GM19193 (cell line): Measurements from ENCODE around the gene KCND3.

Experiments
- POLR2A ChIP-seq: IDR thresholded peaks from 4 replicates; pipeline ENCODE4 v1.6.1; 2011; ENCODE audit not compliant: insufficient read depth, insufficient read length; ENCODE audit errors: extremely low read depth

KCND3 gene

DNA sequence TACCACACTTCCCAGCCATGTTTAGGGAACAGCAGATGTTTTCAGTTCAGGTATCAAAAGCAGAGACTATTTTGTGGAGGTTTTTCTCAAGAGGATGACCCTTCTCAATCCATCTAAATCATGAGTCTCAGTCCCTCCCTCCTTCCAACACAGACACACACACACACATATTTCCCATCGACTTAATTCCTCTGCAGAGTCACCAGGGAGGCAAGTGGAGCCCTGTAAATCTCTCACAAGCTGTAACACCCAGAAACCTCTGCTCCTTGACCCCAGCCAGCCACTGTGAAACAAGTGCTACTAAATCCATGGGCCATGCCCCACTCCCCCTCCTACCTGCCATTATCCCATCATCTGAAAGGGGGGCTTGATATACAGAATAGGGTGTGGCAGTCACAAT is 10.6 kb upstream of the KCND3 start:
- TF ChIP-seq POLR2A, result no peak

DNA sequence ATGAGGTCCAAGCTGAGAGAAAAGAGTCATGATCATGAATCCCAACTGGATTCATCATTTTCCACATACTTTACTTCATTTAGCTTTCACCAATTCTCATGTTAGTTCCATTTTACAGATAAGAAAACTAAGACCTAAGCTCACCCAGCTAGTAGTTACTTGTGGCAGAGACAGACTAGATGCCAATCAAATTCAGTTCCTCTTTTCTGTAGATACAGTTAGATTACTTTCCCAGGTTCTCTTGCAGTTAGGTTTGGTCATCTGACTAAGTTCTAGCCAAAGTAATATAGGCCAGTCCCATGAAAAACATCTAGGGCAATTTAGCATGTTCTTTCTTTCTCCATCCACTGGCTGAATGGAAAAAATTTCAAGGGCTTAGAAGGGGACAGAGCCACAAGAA is 8.9 kb upstream of the KCND3 start:
- no peak for TF ChIP-seq POLR2A

DNA sequence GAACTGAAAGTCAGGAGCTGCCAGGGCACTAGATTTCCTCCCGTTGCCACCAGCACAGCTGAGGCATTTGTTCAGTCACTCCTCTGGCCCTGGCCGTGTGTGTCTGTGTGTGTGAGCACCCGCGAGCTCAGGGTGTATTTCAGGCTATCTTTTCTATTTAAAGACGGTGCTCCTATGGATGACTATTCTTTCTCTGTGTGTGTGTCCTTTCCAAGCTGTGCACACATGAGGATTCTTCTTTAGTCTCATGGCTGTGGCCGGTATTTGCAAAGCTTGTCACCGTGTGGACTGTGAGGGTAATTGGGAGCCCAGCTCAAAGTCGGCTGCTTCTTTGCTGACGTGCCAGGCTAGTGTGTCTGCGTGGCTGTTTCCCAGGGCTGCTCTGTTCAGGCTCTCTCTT is 3.0 kb upstream of the KCND3 start:
- no peak for TF ChIP-seq POLR2A

GRCh38 chr1:111990878-111991718 is 1.6 kb upstream of the KCND3 start:
- TF ChIP-seq POLR2A, result no peak

DNA sequence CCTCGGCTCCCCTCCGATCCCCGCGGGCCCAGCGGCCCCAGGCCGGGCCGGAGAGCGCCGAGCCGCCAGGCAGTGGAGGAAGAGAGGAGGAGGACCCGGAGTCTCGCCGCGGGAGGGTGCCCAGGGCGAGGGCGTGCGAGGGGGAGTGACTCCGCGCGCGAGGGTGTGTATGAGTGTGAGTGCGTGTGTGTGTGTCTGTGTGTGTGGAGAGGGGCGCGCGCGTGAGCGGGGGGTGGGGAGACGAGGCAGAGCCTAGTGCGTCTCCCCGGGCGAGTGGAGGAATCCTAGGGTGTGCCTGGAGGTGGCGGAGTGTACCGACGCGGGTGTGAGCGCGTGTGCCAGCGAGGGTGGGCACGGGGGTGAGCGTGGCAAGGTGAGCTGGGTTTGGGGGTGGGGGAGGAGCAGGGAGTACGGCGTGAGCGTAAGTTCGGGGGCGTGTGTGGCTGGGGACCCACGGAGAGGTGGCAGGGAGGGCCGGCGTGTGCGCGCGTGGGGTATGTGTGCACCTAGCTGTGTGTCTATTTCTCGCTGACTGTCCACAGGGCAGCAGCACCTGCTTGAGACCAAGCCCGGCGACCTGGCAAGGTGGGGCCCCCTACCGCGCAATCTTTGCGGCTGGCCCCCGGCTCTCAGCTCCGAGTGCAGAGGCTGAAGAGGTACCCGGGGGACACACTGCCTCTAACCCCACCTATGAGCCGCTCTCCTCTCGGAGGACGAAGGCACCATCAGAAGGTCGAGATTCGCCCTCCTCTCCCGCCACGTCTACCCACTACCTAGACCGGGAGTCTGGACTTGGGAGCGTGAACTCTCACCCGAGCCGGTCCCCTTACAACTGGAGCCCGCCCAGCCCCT is 784 bp upstream of the KCND3 start:
- no peak for TF ChIP-seq POLR2A

- no peak for TF ChIP-seq POLR2A
Observed at GRCh38 chr1:111988743-111989453, 570 bp downstream of the KCND3 start.

DNA sequence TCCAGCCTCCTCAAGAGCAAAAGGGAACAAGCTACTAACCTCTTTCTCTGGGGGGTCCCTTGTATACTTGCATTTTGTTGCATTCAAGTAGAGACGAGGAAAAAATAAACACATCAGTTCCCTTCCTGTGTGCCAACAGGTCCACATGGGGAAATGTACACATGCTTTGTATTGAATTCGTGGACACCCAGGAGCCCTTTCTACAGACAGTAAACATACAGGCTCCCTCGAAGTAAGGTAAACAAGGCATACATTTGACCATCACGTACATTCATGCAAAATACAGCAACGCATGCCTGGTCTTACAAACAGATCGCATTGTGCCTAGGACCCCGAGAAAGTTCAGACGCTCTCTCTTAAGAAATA is 1.1 kb downstream of the KCND3 start:
- no peak for TF ChIP-seq POLR2A

GRCh38 chr1:111987502-111987901 is 2.0 kb downstream of the KCND3 start:
- no peak for TF ChIP-seq POLR2A

DNA sequence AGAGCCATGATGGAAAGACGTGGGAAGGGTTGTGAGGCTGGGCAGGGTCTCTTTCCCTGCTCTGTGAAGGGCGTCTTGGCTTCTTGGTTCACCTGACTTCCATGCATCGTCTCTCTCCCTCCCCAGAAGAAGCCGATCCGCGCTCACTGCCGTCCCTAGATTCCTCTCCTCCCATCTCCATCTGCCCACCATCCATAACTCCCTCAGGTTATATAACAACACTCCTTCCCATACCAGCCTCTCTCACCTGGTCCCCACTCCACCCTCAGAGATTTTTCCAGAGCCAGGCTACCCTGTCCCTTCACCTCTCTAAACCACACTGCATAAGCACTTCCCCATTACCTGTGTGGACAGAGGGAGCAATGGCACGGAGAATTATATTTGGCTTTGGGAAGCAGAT is 6.0 kb downstream of the KCND3 start:
- no peak for TF ChIP-seq POLR2A

DNA sequence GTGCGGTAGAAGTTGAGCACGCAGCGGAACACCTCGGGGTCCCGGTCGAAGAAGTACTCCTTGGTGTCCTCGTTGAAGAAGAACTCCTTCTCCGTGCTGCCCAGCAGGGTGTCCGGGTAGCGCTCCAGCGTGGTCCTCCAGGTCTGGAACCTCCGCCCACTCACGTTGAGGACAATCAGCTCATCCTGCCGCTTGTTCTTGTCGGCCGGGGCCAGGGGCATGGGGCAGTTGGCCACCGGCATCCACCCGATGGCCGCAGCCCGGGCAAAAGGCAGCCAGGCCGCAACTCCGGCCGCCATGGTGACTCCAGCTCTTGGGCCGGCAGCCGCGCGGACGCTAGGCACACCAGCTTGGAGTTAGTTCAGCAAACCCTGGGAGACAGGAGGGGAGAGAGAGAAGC is 7.0 kb downstream of the KCND3 start:
- no peak for TF ChIP-seq POLR2A

DNA sequence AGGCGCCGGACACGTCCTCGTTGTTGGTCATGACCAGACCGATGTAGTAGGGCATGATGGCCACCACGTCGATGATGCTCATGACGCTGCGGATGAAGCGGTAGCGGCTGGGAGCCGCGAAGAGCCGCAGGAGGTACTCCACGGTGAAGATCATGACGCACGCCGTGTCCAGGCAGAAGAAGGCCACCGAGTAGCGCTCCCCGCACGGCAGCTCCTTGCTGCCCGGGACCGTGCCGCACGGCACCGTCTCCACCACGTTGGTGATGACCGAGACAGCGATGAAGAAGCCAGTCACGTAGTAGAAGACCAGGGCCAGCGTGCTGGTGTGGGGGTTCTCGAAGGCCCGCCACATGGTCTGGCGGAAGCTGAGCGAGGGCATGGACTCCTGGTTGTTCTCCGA is 7.6 kb downstream of the KCND3 start:
- no peak for TF ChIP-seq POLR2A

GRCh38 chr1:111981090-111981489 is 8.4 kb downstream of the KCND3 start:
- TF ChIP-seq POLR2A, result no peak

GRCh38 chr1:111980686-111981085 is 8.8 kb downstream of the KCND3 start:
- TF ChIP-seq POLR2A, result no peak

DNA sequence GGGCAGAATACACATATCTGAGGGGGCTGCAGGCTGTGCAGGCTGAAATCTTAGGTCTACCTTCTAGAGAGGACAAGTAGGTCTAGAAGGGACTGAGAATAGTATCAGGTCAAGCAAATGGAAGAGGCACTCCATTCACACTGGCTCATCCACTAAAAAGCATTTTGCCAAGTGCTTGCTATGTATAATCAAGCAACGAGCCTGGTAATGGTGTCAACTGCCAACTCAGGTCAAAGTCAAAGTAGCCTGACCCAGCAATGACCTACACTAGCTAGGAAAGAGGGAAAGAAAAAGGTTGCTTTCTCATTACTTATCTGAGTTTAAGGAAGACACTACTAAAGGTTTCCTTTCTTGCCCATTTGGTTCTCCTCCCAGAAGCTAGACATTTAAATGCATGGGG is 10.8 kb downstream of the KCND3 start:
- no peak for TF ChIP-seq POLR2A

DNA sequence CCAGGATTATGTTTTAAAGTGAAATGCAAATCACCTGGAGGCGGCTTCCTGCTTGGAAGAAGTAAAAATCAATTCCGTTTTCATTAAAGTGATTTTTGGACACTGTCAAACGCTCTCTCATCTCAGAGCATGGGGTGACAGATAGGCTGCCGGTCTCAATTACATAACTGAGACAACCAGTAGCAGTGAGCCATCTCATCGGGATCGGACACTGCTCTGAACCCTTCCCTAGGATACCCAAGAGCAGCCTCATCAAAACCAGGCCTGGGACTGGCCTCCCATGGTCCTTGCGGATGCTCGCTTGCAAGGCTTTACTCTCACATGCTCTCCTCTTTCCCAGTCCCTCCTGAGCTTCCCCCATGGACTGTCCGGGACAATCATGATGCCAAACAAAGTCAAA is 12.1 kb downstream of the KCND3 start:
- TF ChIP-seq POLR2A, result no peak
